MM.1S (cell line): ENCODE data around the gene RYR2.

Experiments used
- DNase-seq: peaks from one replicate; pipeline ENCODE4 v3.0.0-alpha.2; 2015
- H2AFZ ChIP-seq: fragments of 300-600 bp; sonication (generic); 2 replicates; pipeline ENCODE4 v1.6.0; 2016; ENCODE audit warnings: antibody characterized with exemption, low read length
- H3F3A ChIP-seq: fragments of 300-600 bp; sonication (generic); 2 replicates; pipeline ENCODE4 v1.6.1; 2016; ENCODE audit warnings: mild to moderate bottlenecking, antibody characterized with exemption, low read length, moderate library complexity, mixed read lengths; ENCODE audit not compliant: insufficient read depth
- H3K27ac ChIP-seq: fragments of 300-600 bp; sonication (generic); 2 replicates; pipeline ENCODE4 v1.5.1; 2016; ENCODE audit warnings: mild to moderate bottlenecking, low read length
- H3K27me3 ChIP-seq: fragments of 300-600 bp; sonication (generic); replicated peaks from 2 replicates; pipeline ENCODE4 v1.6.0; 2016; ENCODE audit warnings: low read length; ENCODE audit not compliant: insufficient read depth
- H3K36me3 ChIP-seq: fragments of 300-600 bp; sonication (generic); replicated peaks from 2 replicates; pipeline ENCODE4 v1.6.1; 2016; ENCODE audit warnings: mild to moderate bottlenecking, low read length, mixed read lengths; ENCODE audit not compliant: insufficient read depth
- H3K4me1 ChIP-seq: fragments of 300-600 bp; sonication (generic); 2 replicates; pipeline ENCODE4 v1.6.1; 2016; ENCODE audit warnings: low read length, mixed read lengths
- H3K4me2 ChIP-seq: fragments of 300-600 bp; sonication (generic); 2 replicates; pipeline ENCODE4 v1.6.0; 2016; ENCODE audit warnings: low read depth, low read length
- H3K4me3 ChIP-seq: fragments of 300-600 bp; sonication (generic); 2 replicates; pipeline ENCODE4 v1.5.1; 2016; ENCODE audit warnings: low read length, mixed read lengths
- H3K79me2 ChIP-seq: fragments of 300-600 bp; sonication (generic); 2 replicates; pipeline ENCODE4 v1.6.1; 2016; ENCODE audit warnings: mixed run types, low read length, mixed read lengths
- H3K9ac ChIP-seq: fragments of 300-600 bp; sonication (generic); 2 replicates; pipeline ENCODE4 v1.6.1; 2016; ENCODE audit warnings: low read length, mixed read lengths
- H3K9me2 ChIP-seq: fragments of 300-600 bp; sonication (generic); replicated peaks from 2 replicates; pipeline ENCODE4 v1.6.1; 2016; ENCODE audit warnings: mild to moderate bottlenecking, low read length, mixed read lengths; ENCODE audit not compliant: insufficient read depth
- H3K9me3 ChIP-seq: fragments of 300-600 bp; sonication (generic); replicated peaks from 2 replicates; pipeline ENCODE4 v1.6.1; 2016; ENCODE audit warnings: mild to moderate bottlenecking, low read length, mixed read lengths; ENCODE audit not compliant: insufficient read depth
- H4K20me1 ChIP-seq: fragments of 300-600 bp; sonication (generic); 2 replicates; pipeline ENCODE4 v1.6.1; 2016; ENCODE audit warnings: mild to moderate bottlenecking, low read length, moderate library complexity, mixed read lengths; ENCODE audit not compliant: insufficient read depth
- EZH2 ChIP-seq: fragments of 300-600 bp; sonication (generic); optimal IDR thresholded peaks from 2 replicates; pipeline ENCODE3; 2017; ENCODE audit warnings: low read depth, mild to moderate bottlenecking, antibody characterized with exemption, low read length, mixed read lengths
- EZH2phosphoT487 ChIP-seq: fragments of 300-600 bp; sonication (generic); IDR thresholded peaks from 2 replicates; pipeline ENCODE4 v1.6.1; 2018; ENCODE audit warnings: antibody characterized with exemption, low read length
- TF ChIP-seq, protein P1 (sequence below): fragments of 300-600 bp; sonication (generic); IDR thresholded peaks from 2 replicates; pipeline ENCODE4 v1.5.1; 2016; ENCODE audit warnings: antibody characterized with exemption, low read length, mixed read lengths

Gene RYR2

DNA sequence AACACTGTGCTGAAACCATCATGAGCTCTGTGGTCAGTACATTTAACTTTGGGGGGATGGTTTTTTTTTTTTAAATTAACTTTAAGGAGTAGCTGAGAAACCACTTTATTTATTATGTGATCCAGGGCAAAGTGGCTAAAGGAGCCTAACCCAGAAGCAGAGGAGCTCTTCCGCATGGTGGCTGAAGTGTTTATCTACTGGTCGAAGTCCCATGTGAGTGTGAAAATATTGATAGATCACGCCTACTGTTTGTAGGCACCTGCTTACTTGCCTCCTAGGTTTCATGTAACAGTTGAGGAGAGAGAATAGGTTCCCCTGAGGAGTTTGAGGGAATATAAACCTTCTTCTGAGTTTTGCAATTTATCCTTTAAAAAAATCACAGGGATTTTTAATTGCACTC is 667.4 kb downstream of the RYR2 start:
- no peaks in the 10 kb centered on the region for H3K36me3 ChIP-seq
- no peaks in the 10 kb centered on the region for H3K9me2 ChIP-seq
- no peak overlapping the region for H3K27ac ChIP-seq
- H3K27me3 ChIP-seq, result no peaks in the 10 kb centered on the region
- H3K4me1 ChIP-seq, result peaks cover 5% of the 10 kb centered on the region; the same call in 1 of the 2 replicates
- H3K9ac ChIP-seq, result no peak overlapping the region
- H3K79me2 ChIP-seq, result no peaks in the 10 kb centered on the region
- H3F3A ChIP-seq, result no peaks in the 10 kb centered on the region
- no peak overlapping the region for H3K4me2 ChIP-seq
- no peak for DNase-seq
- no peak overlapping the region for H2AFZ ChIP-seq
- H3K4me3 ChIP-seq, result no peak overlapping the region
- TF ChIP-seq, protein P1, sequence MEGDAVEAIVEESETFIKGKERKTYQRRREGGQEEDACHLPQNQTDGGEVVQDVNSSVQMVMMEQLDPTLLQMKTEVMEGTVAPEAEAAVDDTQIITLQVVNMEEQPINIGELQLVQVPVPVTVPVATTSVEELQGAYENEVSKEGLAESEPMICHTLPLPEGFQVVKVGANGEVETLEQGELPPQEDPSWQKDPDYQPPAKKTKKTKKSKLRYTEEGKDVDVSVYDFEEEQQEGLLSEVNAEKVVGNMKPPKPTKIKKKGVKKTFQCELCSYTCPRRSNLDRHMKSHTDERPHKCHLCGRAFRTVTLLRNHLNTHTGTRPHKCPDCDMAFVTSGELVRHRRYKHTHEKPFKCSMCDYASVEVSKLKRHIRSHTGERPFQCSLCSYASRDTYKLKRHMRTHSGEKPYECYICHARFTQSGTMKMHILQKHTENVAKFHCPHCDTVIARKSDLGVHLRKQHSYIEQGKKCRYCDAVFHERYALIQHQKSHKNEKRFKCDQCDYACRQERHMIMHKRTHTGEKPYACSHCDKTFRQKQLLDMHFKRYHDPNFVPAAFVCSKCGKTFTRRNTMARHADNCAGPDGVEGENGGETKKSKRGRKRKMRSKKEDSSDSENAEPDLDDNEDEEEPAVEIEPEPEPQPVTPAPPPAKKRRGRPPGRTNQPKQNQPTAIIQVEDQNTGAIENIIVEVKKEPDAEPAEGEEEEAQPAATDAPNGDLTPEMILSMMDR, result no peak
- TF ChIP-seq EZH2 (no peak), EZH2phosphoT487 (no peak)
- no peaks in the 10 kb centered on the region for H3K9me3 ChIP-seq
- H4K20me1 ChIP-seq, result no peaks in the 10 kb centered on the region

DNA sequence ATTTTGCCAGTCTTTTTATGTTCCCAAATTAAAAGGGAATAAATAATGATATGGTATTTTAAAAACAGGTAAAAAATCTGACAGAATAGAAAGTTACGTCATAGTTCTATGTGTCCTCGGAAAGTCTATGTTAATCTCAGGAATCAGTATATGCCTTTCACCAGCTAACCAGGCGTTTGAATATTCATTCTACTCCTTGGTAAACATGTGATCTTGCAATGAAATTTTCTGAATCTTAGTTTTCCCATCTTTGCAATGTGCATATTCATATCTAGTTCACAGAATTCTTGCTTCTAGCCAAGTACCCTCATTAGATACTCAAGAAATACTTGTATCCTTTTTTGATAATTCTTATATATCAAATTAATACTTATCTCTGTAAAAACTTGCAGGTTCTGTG is 669.3 kb downstream of the RYR2 start:
- H4K20me1 ChIP-seq, result no peaks in the 10 kb centered on the region
- no peak overlapping the region for H3K27ac ChIP-seq
- no peaks in the 10 kb centered on the region for H3K9me3 ChIP-seq
- H2AFZ ChIP-seq, result no peak overlapping the region
- H3K4me3 ChIP-seq, result no peak overlapping the region
- no peaks in the 10 kb centered on the region for H3K36me3 ChIP-seq
- peaks cover 6% of the 10 kb centered on the region; the same call in 1 of the 2 replicates for H3K4me1 ChIP-seq
- H3K9me2 ChIP-seq, result no peaks in the 10 kb centered on the region
- H3K4me2 ChIP-seq, result no peak overlapping the region
- DNase-seq, result no peak
- H3K9ac ChIP-seq, result no peak overlapping the region
- H3F3A ChIP-seq, result no peaks in the 10 kb centered on the region
- H3K27me3 ChIP-seq, result no peaks in the 10 kb centered on the region
- no peaks in the 10 kb centered on the region for H3K79me2 ChIP-seq
- TF ChIP-seq, protein P1, result no peak
- TF ChIP-seq EZH2 (no peak), EZH2phosphoT487 (no peak)

- H3K27ac ChIP-seq, result no peak overlapping the region
- no peaks in the 10 kb centered on the region for H3K9me3 ChIP-seq
- no peaks in the 10 kb centered on the region for H3K79me2 ChIP-seq
- no peak for DNase-seq
- no peaks in the 10 kb centered on the region for H3K27me3 ChIP-seq
- H3K36me3 ChIP-seq, result no peaks in the 10 kb centered on the region
- no peak overlapping the region for H3K4me2 ChIP-seq
- H3F3A ChIP-seq, result no peaks in the 10 kb centered on the region
- H4K20me1 ChIP-seq, result no peaks in the 10 kb centered on the region
- no peak overlapping the region for H2AFZ ChIP-seq
- no peak overlapping the region for H3K9ac ChIP-seq
- TF ChIP-seq EZH2 (no peak), EZH2phosphoT487 (no peak)
- TF ChIP-seq, protein P1, result no peak
- no peak overlapping the region for H3K4me3 ChIP-seq
- H3K9me2 ChIP-seq, result no peaks in the 10 kb centered on the region
- H3K4me1 ChIP-seq, result peaks cover 6% of the 10 kb centered on the region; the same call in 1 of the 2 replicates
These were observed 670.1 kb downstream of the RYR2 start for GRCh38 chr1:237712082-237712481.
